Measurements from ENCODE around the gene FHIP2A. TPM values are rescaled to one million over a fixed set of nuclear protein-coding genes. Genes with fewer than 3 reads are reported as not detected.
A peak's percentile ranks its signal among the peaks of the same experiment; 100 is the strongest.
"Not testable (repeated sequence)": the region's sequence is repeated elsewhere in the genome, so short reads cannot be mapped to it uniquely, and the experiment has no call there.

The FHIP2A gene
- polyA plus RNA-seq (2012; ENCODE audit: insufficient read depth, insufficient read length, low read depth): 8.8 TPM

- peak; percentile 82 for DNase-seq
- H3K27me3 ChIP-seq: no peaks in the 10 kb centered on the region
- peaks cover 10% of the 10 kb centered on the region for H3K4me1 ChIP-seq
- no peaks in the 10 kb centered on the region for H3K9me3 ChIP-seq
- TF ChIP-seq CTCF (IDR thresholded peaks at IDR 0.05; ENCODE audit: low read depth, low read length): no peak
- H3K4me3 ChIP-seq (ENCODE audit: low read depth, low read length): peak within 1 kb of the TSS; percentile 90
- peaks cover 4% of the 10 kb centered on the region; the same call in 1 of the 2 replicates for H3K36me3 ChIP-seq
Observed at GRCh38 chr10:114821293-114821914, at the start of gene FHIP2A. Gene FHIP2A (plus strand): TSS chr10:114821780. CDS start chr10:114822079, 299 bp downstream.

GRCh38 chr10:114772496-114773196, 48.9 kb upstream of the FHIP2A start:
- TF ChIP-seq CTCF (IDR thresholded peaks at IDR 0.05; ENCODE audit: low read depth, low read length): no peak
- Histone ChIP-seq H3K4me3 (ENCODE audit: low read depth, low read length) (no peak overlapping the region), H3K4me1 (no peaks in the 10 kb centered on the region), H3K9me3 (no peaks in the 10 kb centered on the region), H3K27me3 (no peaks in the 10 kb centered on the region), H3K36me3 (no peaks in the 10 kb centered on the region)
- no peak for DNase-seq

GRCh38 chr10:114773197-114773532, 48.4 kb upstream of the FHIP2A start:
- no peak for DNase-seq
- Histone ChIP-seq H3K27me3 (no peaks in the 10 kb centered on the region), H3K9me3 (no peaks in the 10 kb centered on the region), H3K4me1 (no peaks in the 10 kb centered on the region), H3K36me3 (no peaks in the 10 kb centered on the region), H3K4me3 (ENCODE audit: low read depth, low read length) (no peak overlapping the region)
- no peak for TF ChIP-seq CTCF (IDR thresholded peaks at IDR 0.05; ENCODE audit: low read depth, low read length)

GRCh38 chr10:114775082-114775481, 46.5 kb upstream of the FHIP2A start:
- not testable (repeated sequence) for H3K9me3 ChIP-seq; H3K4me3 ChIP-seq (ENCODE audit: low read depth, low read length); H3K27me3 ChIP-seq; DNase-seq; H3K36me3 ChIP-seq; H3K4me1 ChIP-seq

GRCh38 chr10:114777415-114777814, 44.2 kb upstream of the FHIP2A start:
- no peak for TF ChIP-seq CTCF (IDR thresholded peaks at IDR 0.05; ENCODE audit: low read depth, low read length)
- peaks cover 4% of the 10 kb centered on the region for H3K4me1 ChIP-seq
- no peak overlapping the region for H3K4me3 ChIP-seq (ENCODE audit: low read depth, low read length)
- H3K36me3 ChIP-seq: no peaks in the 10 kb centered on the region
- H3K9me3 ChIP-seq: no peaks in the 10 kb centered on the region
- DNase-seq: no peak
- H3K27me3 ChIP-seq: no peaks in the 10 kb centered on the region

- Histone ChIP-seq H3K27me3 (no peaks in the 10 kb centered on the region), H3K36me3 (no peaks in the 10 kb centered on the region), H3K4me3 (ENCODE audit: low read depth, low read length) (no peak overlapping the region), H3K9me3 (no peaks in the 10 kb centered on the region), H3K4me1 (peaks cover 4% of the 10 kb centered on the region)
- DNase-seq: no peak
- no peak for TF ChIP-seq CTCF (IDR thresholded peaks at IDR 0.05; ENCODE audit: low read depth, low read length)
Observed at GRCh38 chr10:114779803-114780576, 41.6 kb upstream of the FHIP2A start.

Measured in BE2C (cell line).